NCI-H1436 treated with DMSO at 0.1 percent for 48 hours (cell line): ENCODE measurements around the gene MAPK9.
"Not testable (repeated sequence)": the region's sequence is repeated elsewhere in the genome, so short reads cannot be mapped to it uniquely, and the experiment has no call there.

ENCODE experiments used
- DNase-seq: peaks from one replicate; lab custom pipeline; 2025; lab: John Stamatoyannopoulos, UW

The MAPK9 gene

DNA sequence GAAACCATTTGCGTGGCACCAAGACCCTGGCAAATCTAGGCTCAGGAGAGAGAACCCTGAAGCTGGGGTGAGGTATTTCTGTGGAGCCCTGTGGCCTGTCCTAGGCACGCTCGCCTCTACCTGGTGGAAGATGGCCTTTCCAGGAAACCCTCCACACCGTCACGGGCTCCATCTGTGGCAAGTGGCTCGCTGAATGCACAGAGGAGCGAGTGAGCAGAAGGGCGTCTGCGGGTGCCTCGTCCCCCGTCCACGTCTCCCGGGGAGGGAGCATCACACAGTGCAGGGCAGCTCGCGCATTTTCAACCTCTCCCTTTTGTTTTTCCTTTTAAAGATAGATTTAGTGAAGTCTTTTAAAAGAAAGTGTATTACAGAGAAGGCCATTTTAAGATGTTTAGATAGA lies 57.6 kb downstream of the MAPK9 start:
- no peak for DNase-seq

DNA sequence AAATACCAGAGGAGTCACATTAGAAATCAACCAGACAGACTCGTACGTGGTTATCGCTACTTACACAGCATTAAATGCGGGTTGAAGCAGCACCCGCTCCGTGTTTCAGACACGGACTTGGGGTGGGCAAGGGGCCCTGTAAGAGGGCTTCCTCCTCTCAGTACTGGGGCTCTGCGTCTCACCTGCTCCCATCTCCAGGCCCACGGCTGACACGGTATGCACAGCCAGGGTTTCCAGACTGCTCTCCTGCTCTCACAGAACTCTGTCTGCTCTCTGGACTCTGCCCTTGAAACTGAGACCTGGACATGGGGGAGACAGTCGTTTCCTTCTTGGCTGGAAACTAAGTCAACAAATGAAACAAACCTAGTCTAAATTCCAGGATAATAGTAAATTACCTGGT lies 58.2 kb downstream of the MAPK9 start:
- no peak for DNase-seq

DNA sequence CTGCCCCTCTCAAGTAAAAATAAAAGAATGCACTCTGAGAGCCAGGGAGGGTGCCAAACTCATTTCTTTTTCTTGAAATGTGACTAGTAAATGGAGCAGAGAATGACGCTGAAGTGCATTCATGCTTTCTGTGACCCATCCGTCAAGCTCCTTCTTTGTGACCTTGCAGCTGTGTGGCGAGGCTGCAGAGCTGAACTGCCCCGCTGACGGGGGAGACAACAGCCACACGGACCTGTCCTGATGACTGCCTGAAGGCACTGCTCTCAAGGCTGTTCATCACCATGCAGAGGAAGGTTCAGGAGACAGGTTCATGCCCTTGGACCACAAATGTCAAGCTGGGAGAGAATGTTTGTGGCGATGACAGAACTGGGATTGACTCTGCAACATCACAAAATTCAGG lies 61.9 kb downstream of the MAPK9 start:
- DNase-seq: no peak

DNA sequence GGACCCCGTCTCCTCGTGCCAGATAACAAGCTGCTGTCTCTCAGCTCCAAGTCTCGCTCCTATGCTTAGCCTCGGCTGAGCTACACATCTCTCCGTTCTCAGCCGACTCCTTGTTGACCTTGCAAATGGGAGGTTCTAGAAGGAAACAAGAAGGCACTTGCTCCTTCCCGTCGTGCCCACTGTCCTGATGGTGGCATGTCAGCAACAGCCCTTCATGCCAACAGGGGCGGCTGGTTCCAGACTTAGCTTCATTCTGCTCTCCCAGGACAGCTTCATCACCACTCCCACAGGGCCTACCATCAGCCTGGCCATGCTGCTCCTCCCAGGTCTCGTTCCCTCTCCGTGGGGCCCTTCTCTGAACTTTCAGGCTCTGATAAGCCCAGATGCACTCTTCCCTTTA lies 69.8 kb downstream of the MAPK9 start:
- no peak for DNase-seq

DNA sequence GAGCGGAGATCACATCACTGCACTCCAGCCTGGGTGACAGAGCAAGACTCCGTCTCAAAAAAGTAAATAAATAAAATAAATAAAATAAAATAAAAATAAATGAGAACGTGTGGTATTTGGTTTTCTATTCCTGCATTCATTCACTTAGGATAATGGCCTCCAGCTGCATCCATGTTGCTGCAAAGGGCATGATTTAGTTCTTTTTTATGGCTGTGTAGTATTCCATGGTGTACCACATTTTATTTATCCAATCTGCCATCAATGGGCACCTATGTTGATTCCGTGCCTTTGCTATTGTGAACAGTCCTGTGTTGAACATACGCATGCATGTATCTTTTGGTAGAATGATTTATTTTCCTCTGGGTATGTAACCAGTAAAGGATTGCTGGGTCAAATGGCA lies 74.1 kb downstream of the MAPK9 start:
- DNase-seq: no peak

DNA sequence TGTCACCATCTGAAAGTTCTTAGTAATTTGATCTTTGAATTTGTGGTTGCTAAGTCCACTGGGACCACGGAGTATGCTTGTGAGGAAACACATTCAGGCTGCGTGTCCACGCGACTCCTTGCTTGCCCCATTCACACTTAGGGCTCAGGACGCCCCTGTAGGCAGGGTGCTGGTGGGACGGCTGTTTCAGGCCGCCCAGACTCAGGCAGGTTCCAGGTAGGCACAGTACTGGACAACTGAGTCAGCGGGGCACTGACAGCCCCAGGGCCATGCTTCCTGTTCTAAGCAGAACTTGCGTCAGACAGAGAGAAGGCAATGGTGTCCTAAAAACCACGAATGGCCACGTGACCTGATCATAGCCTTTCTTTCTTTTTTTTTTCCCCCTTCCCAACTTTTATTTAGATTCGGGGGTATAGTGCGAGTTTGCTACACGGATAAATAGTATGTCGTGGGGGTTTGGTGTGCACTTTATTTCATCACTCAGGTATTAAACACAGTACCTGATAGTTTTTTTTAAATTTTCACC lies 75.2 kb downstream of the MAPK9 start:
- no peak for DNase-seq

DNA sequence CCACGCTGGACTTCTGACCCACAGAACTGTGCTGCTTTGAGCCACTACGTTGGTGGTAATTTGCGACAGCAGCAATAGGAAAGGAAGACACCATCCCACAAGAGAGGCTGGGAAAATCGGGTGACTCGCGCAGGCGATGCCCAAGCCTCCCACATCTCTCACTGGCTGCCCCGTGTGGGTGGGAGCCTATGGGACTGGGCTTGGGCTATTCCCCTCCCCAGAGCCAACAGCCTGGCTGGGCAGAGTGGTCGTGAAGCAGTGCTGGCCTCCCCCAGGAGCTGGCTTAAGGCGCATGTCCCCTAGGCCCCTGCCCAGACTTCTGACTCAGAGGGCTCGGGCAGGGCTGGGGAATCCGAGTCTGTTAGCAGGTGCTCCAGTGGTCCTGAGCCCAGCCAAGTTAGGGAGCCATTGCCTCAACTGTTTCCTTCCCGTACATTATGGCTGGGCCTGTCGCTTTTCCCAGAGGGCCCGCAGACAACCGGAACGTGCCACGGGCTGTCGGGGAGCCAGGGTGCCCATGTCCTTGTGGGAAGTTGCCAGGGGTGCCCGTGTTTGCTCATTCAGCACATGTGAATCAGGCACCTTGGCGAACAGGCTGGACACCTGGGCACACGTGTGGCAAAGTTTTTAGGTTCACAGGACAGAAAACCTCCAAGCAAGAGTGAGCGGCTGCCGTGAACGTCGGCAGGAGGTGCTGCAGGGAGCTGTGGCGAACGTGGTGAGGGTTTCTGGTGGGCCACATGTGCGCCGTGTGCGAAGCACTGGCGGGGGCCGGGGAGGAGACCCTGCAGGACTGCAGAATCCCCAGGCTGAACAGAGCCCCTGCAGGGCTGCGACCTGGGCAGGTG lies 75.9 kb downstream of the MAPK9 start:
- DNase-seq: no peak

DNA sequence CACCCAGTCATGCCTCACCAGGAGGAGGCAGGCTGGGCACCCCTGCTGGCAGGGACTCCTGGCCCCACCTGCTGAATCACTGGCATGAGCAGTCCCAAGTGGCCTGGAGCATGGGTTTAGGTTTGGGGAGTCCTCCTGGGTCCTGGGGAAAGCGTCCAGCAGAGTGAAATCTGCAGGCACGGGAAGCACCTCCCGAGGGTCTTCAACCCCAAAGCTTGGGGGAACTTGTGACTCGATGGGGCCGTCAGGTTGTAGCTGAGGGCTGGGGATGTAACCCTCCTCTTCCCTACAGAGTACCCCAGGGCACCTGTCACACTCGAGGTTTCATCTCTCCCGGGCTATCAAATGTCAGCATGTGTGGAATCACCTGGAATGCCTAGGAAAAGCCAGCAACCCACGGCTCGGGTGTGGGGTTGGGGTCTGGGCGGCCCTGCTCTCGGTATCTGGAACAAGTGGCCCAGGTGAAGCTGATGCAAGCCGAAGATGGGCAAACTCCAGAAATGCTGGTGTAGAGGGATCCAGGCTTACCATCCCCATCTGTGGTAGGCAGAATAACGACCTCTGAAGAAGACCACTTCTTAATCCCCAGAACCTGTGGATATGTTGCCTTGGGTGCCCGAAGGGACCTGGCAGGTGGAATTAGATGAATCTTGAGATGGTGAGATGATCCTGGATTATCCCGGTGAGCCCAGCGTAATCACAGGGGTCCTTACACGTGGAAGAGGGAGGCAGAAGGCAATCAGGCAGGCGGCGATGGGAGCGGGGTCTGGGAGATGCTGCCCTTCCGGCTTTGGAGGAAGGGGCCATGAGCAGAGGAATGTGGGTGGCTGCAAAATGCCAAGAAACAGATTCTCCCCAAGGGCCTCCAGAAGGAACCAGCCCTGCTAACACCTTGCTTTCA lies 76.8 kb downstream of the MAPK9 start:
- no peak for DNase-seq

DNA sequence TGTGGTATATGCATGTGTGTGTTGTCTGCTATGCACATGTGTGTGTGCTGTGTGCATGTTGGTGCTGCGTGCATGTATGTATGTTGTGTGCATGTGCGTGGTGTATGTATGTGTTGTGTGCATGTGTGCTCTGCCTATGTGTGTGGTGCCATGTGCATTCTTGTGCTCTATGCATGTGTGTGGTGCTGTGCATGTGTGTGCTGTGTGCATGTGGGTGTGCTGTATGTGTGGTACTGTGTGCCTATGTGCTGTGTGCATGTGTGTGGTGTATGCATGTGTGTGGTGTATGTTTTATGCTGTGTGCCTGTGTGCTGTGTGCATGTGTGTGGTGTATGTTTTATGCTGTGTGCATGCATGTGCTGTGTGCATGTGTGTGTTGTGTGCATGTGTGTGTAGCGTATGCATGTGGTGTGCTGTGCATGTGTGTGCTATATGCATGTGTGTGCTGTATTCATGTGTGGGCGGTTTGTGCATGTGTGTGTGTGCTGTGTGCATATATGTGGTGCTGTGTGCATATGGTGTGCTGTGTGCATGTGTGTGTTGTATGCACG lies 78.2 kb downstream of the MAPK9 start:
- no peak for DNase-seq

DNA sequence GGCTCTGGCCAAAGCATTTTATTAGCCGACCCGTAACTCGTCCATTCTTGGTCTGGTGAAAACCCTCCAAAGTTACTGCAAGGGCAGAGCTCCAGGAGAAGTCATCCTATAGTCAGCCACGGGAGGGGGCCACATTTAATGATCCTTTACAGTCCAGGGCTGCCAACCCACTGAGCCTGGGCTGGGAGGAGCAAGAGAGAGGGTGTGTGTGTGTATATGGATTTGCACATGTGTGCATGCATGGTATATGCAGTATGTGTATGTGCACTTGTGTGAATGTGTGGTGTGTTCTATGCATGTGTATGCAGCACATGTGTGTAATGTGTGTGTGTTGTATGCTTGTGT lies 78.7 kb downstream of the MAPK9 start:
- DNase-seq: no peak

DNA sequence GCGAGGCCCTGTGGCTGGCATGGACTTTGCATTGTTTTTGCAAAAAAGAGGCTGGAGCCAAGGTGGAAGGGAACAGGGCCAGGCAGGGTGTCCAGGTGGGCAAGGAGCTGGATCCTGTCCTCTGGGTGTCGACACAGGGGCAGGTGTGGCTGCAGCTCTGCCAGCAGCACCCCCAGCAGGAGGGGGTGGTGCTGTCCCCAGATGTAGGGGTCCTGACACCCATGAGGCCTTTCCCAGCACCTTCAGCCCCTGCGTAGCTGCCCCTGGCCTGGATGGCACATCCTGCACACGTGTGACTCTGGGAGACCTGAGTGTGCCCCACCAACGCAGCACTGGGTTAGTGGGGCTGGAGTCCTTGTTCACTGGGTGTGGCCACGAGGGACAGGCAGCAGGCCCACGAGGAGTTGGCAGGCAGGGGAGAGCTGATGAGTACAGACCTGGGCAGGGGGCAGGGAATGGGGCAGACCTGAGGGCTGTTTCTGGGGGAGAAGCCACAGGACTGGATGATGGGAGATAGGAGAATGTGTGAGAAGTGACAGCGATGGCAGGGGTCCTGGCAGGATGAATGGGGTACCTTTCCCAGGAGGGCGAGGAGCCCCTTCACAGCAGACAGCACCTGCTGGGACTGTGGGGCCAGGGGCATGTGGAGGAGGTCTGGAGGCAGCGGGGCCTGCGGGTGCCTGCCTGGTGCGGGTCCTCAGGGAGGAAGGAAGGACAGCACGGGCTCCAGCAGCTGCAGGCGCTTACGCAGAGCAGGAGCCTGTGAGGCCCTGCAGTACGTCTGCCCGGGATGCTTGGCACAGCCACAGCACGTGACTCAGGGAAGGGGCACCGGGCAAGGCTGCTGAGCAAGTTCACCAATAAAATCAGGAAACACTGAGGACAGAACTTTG lies 79.3 kb downstream of the MAPK9 start:
- no peak for DNase-seq

DNA sequence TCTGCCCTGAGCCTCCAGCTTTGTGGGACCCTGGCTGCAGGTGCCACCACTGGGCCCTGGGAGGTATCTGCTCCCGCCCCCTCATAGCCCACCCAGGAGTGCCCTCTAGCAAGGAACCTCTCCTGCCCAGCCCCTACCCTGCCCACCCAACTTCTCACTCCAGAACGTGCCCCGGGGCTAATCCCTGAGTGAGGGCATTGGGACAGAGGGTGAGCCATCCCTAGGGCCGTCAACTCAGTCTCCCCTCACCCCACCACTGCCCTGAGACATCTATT lies 80.2 kb downstream of the MAPK9 start:
- no peak for DNase-seq

DNA sequence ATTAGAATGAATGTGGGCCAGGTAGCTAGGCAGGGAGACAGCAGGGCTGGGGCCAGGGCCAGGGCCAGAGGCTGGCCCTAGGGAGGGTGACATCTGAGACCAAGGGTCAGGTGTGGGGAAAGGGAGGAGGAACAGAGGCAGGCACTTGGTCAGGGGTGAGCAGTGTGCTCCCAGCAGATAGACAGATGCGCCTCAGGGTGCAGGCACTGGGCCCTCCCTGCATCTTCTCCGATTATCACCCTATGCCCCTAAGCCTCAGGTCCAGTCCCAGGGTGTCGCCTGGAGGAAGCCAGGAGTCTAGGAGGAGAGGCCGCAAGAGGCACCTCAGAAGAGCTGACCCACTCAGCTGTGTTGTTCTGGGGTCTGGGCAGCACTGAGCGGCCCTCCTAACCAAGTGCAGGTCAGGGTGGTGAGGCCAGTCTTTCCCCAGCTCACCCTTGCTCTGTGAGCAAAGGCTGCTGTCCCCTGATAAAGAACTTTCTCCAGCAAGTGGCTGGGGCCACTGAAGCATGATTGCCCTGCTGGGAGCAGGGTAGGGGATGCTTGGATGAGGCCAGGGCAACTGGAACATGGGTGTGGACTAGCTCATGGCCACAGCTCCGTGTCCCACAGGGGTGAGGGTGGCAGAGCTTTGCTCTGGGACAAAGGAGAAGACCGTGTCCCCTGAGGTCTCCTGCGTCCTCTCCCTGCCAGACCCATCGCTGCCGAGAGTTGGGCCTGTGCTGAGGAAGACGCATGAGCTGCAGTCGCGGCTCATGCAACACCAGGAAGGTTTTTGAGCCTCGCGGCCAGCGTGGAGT lies 80.7 kb downstream of the MAPK9 start:
- no peak for DNase-seq

DNA sequence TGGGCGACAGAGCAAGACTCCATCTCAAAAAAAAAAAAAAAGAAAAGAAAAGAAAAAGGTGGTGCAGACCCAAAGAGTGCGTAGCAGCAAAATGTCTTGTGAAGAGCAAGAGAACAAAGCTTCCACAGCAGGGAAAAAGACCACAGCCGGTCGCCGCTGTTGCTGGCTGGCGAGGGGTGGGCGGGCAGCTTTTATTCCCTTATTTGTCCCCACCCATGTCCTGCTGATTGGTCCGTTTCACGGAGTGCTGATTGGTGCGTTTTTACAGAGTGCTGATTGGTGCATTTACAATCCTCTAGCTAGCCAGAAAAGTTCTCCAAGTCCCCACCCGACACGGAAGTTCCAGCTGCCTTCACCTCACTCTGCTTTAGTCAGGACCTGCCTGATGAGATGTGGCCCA lies 81.8 kb downstream of the MAPK9 start:
- not testable (repeated sequence) for DNase-seq

DNA sequence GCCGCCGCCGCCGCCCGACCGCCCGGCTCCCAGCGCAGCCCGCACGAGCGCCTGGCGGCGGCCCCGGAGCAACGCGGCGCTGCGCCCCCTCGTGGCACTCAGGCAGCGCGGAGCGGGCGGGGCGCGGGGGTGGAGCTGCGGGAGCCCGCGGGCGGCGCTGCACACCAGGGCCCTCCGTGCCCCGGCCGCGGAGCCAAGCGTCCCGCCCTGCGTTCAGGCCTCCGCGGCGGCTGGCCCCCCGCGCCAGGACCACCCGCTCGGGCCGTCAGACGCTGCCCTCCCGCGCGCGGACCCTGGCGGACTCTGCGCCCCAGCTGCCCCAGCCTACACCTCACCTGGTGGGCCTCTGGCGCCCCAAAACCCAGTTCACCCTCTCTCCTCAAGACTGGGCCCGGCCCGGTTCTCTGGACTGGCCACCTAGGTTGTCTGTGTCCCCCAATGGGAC lies 82.7 kb downstream of the MAPK9 start, which contains the start of gene RASGEF1C:
TSS of gene RASGEF1C (minus strand) at position 75 of the 445 bp plus-strand sequence. CDS start 71,159 bp downstream, outside the sequence.
- DNase-seq: no peak

DNA sequence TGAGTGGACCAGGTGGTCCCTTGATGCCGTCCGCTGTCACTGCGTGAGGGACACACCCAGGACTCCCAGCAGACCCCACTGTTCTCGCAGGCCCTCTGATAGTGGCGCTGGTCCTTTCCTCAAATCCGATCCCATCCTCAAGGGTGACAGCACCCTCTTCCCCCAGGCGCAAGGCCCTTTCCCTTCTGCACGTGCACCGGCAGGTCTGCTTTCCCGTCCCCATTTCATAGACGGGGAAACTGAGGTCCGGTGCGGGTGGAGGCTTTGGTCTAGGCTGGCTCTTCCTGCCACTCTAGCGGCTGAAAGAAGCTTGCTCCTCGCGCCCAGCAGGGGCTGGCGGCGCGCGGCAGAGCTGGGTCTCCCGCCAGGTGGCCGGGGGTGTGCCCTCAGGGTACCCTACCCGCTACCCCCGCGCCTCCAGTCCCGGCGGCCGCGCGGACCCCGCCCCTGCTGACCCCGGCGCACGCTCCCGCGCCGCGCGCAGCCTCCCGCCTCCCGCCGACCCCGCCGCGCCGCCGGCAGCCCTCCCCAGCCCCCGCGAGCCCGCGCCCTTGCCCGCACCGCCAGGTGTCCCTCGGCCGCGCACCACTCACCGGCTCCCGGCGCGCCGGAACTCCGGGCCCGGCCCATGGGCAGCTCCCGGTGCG lies 83.3 kb downstream of the MAPK9 start:
- DNase-seq: no peak

DNA sequence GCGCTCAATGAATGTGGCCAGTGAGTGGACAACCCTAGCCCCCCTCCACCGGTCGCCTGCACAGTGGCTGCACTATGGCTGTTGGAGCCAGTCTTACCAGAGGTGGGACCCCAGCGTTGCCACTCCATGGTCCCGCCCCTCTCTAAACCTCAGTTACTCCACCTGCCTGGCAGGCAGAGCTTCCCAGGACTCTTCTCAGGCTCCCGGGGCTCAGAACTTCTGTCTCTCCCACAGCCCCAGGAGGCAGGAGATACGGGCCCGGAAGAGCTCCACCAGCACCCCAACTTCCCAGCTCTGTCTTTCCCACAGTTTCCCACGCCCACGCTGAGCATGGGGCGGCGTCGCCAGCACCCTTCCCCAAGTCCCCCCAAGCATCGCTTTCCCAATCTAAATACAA lies 83.8 kb downstream of the MAPK9 start:
- DNase-seq: no peak

DNA sequence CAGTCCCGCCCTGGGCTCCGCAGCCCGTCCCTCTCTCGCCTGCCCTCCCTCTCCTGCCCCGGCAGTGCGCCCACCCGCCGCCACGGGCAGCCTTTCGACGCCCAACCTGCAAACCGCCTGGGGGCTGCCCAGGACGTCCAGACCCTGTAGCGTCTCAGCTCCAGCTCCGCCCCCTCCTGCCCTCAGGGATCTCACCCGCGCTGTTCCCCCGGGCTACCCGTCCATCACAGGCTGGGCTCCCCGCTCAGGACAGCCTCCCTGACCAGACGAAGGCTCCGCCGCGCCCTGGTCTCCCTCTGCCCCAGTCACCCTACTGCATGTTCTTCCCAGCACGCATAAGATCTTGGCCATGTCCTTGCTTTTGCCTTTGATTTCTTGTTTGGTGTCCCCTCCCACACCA lies 84.3 kb downstream of the MAPK9 start:
- DNase-seq: no peak

DNA sequence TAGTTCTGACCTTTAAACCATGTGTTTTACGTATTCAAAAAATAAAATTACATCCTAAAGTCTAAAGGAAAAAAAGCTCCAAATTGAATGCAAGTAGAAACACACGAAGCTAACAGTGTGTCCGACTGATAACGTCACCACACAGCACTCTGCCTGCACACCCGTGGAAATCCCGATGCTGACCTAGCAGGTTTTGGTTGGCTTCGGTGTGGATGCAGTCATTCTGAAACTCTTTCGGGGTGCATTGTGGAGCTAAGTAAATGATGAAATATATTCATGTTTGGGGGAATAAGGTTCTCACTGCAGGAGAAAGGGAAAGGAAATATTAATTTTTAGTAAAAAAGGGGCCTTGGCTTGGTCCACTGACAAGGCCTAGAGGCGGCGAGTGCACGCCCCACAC lies 84.9 kb downstream of the MAPK9 start:
- DNase-seq: no peak

DNA sequence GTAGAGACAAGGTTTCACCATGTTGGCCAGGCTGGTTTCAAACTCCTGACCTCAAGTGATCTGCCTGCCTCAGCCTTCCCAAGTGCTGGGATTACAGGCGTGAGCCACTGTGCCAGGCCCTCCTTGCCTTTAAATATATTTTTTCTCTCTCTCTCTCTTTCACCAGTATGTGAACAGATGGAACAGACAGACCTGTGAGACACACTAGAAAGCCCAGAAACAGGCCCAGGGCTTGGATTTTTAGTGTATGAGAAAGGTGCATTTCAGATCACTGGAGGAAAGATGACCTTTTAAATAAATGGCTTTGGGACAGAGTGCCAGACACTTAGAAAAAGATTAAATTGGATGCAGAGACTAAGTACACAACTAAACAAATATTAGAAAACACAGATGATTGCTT lies 86.0 kb downstream of the MAPK9 start:
- DNase-seq: no peak
